Endothelial cell of umbilical vein (primary cell): ENCODE measurements around the gene LOXHD1.

Experiments used
- EZH2 ChIP-seq: IDR thresholded peaks from 2 replicates; pipeline ENCODE4 v1.6.1; 2012; ENCODE audit warnings: borderline replicate concordance, low read depth, mild to moderate bottlenecking, moderate library complexity, low read length, inconsistent platforms; ENCODE audit not compliant: severe bottlenecking
- GATA2 ChIP-seq: IDR thresholded peaks from 2 replicates; pipeline ENCODE4 v1.7.0; 2011; ENCODE audit warnings: low read depth, mild to moderate bottlenecking, moderate library complexity, mixed read lengths, low read length; ENCODE audit not compliant: insufficient read length, insufficient read depth
- MYC ChIP-seq: IDR thresholded peaks from one replicate; pipeline ENCODE4 v1.6.1; 2011; ENCODE audit warnings: mild to moderate bottlenecking, low read depth, low read length
- POLR2A ChIP-seq: IDR thresholded peaks from 2 replicates; pipeline ENCODE4 v1.6.1; 2012; ENCODE audit warnings: low read depth, mild to moderate bottlenecking, control low read depth, low read length
- POLR2AphosphoS5 ChIP-seq: IDR thresholded peaks from 2 replicates; pipeline ENCODE4 v1.6.1; 2012; ENCODE audit warnings: low read depth, mild to moderate bottlenecking, control low read depth, low read length, moderate library complexity; ENCODE audit not compliant: insufficient read depth
- TF ChIP-seq, protein P1 (sequence below), 2 donors: IDR thresholded peaks; 1 replicate in 1 of 2; 2 replicates in 1 of 2; pipeline ENCODE4 v1.5.1; 2011; ENCODE audit warnings: low read length in 2 of 2, mild to moderate bottlenecking in 2 of 2, moderate library complexity in 2 of 2, control low read depth in 1 of 2, inconsistent platforms in 1 of 2, low read depth in 1 of 2; ENCODE audit not compliant: insufficient read depth in 1 of 2; ENCODE audit errors: extremely low read depth in 1 of 2

DNA sequence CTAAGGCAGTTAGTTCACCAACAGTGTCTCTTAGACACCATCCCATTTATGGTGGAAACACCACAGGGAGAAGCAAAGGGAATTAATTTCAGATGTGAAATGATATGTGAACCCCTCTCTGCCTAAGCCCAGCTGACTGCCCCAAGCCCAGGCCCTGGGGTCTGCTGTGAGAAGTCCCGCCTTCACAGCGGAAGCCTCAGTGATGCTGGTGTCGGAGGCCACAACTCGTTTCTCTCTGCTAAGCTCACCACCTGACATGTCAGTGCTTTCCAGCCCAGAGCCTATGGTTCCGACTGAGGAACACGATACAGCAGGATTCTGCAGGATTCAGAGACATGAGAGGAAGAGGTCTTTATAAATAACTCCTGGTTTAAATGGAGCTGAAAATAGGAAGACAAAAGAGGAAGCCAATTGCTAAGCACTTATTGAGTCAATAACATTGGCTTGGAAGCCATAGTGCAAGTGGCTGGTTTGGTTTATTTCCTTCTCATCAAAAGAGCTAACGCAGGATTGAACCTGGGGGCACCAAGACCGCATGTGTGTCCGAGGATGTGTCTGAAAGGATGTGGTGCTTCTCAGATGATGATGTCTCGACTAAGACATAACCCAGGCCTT, 21.9 kb upstream of the LOXHD1 start:
- TF ChIP-seq POLR2A (no peak), POLR2AphosphoS5 (no peak), EZH2 (no peak), MYC (no peak), GATA2 (no peak)
- TF ChIP-seq, protein P1, sequence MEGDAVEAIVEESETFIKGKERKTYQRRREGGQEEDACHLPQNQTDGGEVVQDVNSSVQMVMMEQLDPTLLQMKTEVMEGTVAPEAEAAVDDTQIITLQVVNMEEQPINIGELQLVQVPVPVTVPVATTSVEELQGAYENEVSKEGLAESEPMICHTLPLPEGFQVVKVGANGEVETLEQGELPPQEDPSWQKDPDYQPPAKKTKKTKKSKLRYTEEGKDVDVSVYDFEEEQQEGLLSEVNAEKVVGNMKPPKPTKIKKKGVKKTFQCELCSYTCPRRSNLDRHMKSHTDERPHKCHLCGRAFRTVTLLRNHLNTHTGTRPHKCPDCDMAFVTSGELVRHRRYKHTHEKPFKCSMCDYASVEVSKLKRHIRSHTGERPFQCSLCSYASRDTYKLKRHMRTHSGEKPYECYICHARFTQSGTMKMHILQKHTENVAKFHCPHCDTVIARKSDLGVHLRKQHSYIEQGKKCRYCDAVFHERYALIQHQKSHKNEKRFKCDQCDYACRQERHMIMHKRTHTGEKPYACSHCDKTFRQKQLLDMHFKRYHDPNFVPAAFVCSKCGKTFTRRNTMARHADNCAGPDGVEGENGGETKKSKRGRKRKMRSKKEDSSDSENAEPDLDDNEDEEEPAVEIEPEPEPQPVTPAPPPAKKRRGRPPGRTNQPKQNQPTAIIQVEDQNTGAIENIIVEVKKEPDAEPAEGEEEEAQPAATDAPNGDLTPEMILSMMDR (IDR thresholded peaks at IDR 0.05; ENCODE audit: extremely low read depth in 1 of 2, insufficient read depth in 1 of 2, low read depth in 1 of 2, low read length in 2 of 2): no peak
